ENCODE data around the gene MMP2. TPM values are rescaled to one million over a fixed set of nuclear protein-coding genes. Genes with fewer than 3 reads are reported as not detected.

The MMP2 gene
- total RNA-seq, 6 donors from 2014 or later = 45.7 to 265 (median 143) TPM

GRCh38 chr16:55539488-55539887 lies 60.5 kb downstream of the MMP2 start:
- whole genome bisulfite sequencing, 2 donors = 48 to 63% methylated on average over 1 of the region's 1 CpG
- TF ChIP-seq, protein P1, sequence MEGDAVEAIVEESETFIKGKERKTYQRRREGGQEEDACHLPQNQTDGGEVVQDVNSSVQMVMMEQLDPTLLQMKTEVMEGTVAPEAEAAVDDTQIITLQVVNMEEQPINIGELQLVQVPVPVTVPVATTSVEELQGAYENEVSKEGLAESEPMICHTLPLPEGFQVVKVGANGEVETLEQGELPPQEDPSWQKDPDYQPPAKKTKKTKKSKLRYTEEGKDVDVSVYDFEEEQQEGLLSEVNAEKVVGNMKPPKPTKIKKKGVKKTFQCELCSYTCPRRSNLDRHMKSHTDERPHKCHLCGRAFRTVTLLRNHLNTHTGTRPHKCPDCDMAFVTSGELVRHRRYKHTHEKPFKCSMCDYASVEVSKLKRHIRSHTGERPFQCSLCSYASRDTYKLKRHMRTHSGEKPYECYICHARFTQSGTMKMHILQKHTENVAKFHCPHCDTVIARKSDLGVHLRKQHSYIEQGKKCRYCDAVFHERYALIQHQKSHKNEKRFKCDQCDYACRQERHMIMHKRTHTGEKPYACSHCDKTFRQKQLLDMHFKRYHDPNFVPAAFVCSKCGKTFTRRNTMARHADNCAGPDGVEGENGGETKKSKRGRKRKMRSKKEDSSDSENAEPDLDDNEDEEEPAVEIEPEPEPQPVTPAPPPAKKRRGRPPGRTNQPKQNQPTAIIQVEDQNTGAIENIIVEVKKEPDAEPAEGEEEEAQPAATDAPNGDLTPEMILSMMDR (IDR thresholded peaks at IDR 0.05) = no peak
- TF ChIP-seq POLR2AphosphoS5 (IDR thresholded peaks at IDR 0.05) (no peak), EP300 (IDR thresholded peaks at IDR 0.05) (no peak), POLR2A (IDR thresholded peaks at IDR 0.05) (no peak)
- Histone ChIP-seq H3K27me3 (no peaks in the 10 kb centered on the region), H3K27ac (peak overlapping the region in 1 of 4 donors; percentile 46), H3K4me1 (no peaks in the 10 kb centered on the region), H3K9me3 (no peaks in the 10 kb centered on the region), H3K4me3 (no peak overlapping the region), H3K36me3 (no peaks in the 10 kb centered on the region)
- DNase-seq = no peak
- ATAC-seq (ENCODE audit: low FRiP score in 2 of 2) = no peak

DNA sequence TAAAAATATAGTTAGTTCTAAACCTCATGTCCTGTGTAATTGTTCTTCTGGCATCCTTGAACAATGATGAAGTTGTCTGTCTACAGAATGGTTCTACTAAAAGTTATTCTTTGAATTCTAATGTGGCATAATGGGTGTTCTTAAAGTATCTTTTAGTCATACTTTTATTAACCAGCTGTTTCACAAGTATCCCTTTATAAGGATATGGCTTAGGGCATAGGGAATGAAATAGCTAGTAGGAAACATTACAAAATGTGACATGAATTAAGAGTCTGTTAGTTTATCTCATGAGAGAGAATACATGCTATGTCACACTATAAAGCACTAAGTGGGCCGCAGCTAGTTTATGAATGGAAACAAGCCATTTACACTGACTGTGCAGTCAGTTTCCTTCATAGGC lies 61.2 kb downstream of the MMP2 start:
- no peak for DNase-seq
- TF ChIP-seq, protein P1 (IDR thresholded peaks at IDR 0.05) = no peak
- TF ChIP-seq POLR2AphosphoS5 (IDR thresholded peaks at IDR 0.05) (no peak), EP300 (IDR thresholded peaks at IDR 0.05) (no peak), POLR2A (IDR thresholded peaks at IDR 0.05) (no peak)
- H3K27me3 ChIP-seq = no peaks in the 10 kb centered on the region
- H3K4me3 ChIP-seq = no peak overlapping the region
- no peaks in the 10 kb centered on the region for H3K9me3 ChIP-seq
- H3K36me3 ChIP-seq = no peaks in the 10 kb centered on the region
- ATAC-seq (ENCODE audit: low FRiP score in 2 of 2) = no peak
- no peak overlapping the region for H3K27ac ChIP-seq
- H3K4me1 ChIP-seq = no peaks in the 10 kb centered on the region
- WGBS, 2 donors = 93 to 97% methylated on average over 1 of the region's 1 CpG

GRCh38 chr16:55542459-55543082 lies 63.6 kb downstream of the MMP2 start:
- Histone ChIP-seq H3K9me3 (no peaks in the 10 kb centered on the region), H3K27ac (no peak overlapping the region), H3K4me3 (no peak overlapping the region), H3K36me3 (no peaks in the 10 kb centered on the region), H3K4me1 (no peaks in the 10 kb centered on the region), H3K27me3 (no peaks in the 10 kb centered on the region)
- TF ChIP-seq, protein P1 (IDR thresholded peaks at IDR 0.05) = no peak
- TF ChIP-seq POLR2AphosphoS5 (IDR thresholded peaks at IDR 0.05) (no peak), EP300 (IDR thresholded peaks at IDR 0.05) (no peak)
- WGBS, 2 donors = 94 to 96% methylated on average over 1 of the region's 1 CpG
- ATAC-seq (ENCODE audit: low FRiP score in 2 of 2) = peak in 1 of 2 donors; percentile 88
- DNase-seq = no peak

- WGBS, 2 donors = 18 to 24% methylated on average over 2 of the region's 2 CpGs
- Histone ChIP-seq H3K4me1 (no peaks in the 10 kb centered on the region), H3K36me3 (no peaks in the 10 kb centered on the region), H3K9me3 (no peaks in the 10 kb centered on the region), H3K4me3 (no peak overlapping the region), H3K27me3 (no peaks in the 10 kb centered on the region), H3K27ac (no peak overlapping the region)
- ATAC-seq (ENCODE audit: low FRiP score in 2 of 2) (peak in 1 of 2 donors; percentile 80), DNase-seq (no peak)
- TF ChIP-seq POLR2A (IDR thresholded peaks at IDR 0.05) = no peak
- TF ChIP-seq, protein P1 (IDR thresholded peaks at IDR 0.05) = peak in 3 of 6 experiments; percentile 19 to 27 (median 21)
These were observed 64.5 kb downstream of the MMP2 start for GRCh38 chr16:55543472-55543871.

DNA sequence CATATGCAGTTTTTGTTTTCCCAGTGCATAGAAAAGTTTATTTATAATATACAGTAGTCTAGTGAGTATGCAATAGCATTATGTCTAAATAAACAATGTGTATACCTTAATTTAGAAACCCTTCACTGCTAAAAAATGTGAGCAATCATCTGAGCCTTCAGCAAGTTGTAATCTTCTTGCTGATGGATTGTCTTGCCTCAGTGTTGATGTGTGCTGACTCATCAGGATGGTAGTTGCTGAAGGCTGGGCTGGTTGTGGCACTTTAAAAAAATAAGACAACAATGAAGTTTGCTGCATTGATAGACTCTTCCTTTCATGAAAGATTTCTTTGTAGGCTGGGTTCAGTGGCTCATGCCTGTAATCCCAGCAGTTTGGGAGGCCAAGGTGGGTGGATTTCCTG lies 73.6 kb downstream of the MMP2 start:
- TF ChIP-seq POLR2AphosphoS5 (IDR thresholded peaks at IDR 0.05) (no peak), POLR2A (IDR thresholded peaks at IDR 0.05) (no peak), EP300 (IDR thresholded peaks at IDR 0.05) (no peak)
- TF ChIP-seq, protein P1 (IDR thresholded peaks at IDR 0.05) = no peak
- Histone ChIP-seq H3K9me3 (no peaks in the 10 kb centered on the region), H3K36me3 (no peaks in the 10 kb centered on the region), H3K27ac (no peak overlapping the region), H3K4me1 (peaks cover 0 to 5% (median 0%) of the 10 kb centered on the region in 4 donors), H3K4me3 (no peak overlapping the region), H3K27me3 (no peaks in the 10 kb centered on the region)
- DNase-seq (no peak), ATAC-seq (ENCODE audit: low FRiP score in 2 of 2) (no peak)
